ENCODE data around the gene SLFN5. TPM values are rescaled to one million over a fixed set of nuclear protein-coding genes. Genes with fewer than 3 reads are reported as not detected.
"Not testable (repeated sequence)": the region's sequence is repeated elsewhere in the genome, so short reads cannot be mapped to it uniquely, and the experiment has no call there.

SLFN5 gene
- total RNA-seq (2014; rRNA removed; shearing (Covaris generic)): 52.8 and 79.4 TPM in 2 replicates

DNA sequence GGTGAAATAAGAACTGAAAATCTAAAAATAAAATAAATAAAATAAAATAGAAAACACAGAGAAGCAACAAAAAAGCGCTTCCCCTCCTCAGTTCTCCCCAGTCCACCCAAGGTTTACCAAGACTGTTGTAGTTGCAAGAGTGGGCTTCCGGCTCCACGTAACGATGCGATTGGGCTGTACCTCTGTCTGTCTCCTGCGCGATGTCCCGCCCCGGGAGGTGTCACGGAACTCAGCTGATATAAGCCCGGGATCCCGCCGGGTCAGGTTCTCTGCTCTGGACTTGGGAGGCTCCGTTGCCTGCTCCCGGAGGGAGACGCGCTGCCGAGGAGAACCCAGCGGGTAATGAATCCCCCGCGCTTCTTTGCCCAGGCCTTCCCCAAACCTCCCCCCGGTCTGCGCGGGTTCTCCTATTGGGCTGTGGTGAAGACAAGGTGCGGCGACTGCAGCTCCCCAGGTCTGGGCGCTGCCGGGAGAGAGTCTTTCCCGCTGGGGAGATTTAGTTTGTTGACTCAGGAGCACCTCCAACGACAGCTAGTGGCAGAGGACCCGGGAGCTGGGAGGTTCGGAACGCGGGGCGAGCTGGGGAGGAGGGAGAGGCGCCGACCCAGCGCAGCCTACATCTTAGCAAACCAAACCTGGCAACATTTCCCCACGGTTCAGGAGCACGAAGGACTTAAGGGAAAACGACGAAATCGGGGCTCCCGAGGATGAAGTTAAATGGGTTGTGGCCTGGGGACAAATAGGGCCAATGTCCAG, at the start of gene SLFN5:
TSS of gene SLFN5 (plus strand) at position 268 of the 756 bp plus-strand sequence. CDS start 15,619 bp downstream, outside the sequence.
- DNase-seq (ENCODE audit: low read depth): peak; percentile 87

DNA sequence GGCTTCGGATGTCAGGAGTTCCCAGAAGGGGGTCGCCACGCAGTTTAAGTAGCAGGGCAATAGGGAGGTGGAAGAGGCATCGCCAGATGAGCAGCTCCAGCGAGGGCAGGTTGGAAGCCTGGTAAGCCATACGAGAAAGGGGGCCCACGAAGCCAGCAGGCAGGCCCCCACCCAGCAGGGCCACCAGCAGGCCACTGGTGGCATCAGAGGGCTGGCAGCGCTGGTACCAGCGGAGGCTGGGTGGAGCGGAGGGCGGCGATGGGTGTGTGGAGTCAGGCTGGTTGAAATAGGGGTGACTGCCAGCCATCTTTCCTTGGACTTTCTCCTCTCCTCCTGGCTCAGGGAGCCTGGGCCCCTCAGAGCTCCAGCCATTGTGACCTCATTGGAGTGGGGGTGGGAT, 48.9 kb upstream of the SLFN5 start, which contains the start of gene SLC35G3:
TSS of gene SLC35G3 (minus strand) at position 393 of the 400 bp plus-strand sequence. CDS start at position 307, 86 bp downstream.
- not testable (repeated sequence) for DNase-seq (ENCODE audit: low read depth)

DNA sequence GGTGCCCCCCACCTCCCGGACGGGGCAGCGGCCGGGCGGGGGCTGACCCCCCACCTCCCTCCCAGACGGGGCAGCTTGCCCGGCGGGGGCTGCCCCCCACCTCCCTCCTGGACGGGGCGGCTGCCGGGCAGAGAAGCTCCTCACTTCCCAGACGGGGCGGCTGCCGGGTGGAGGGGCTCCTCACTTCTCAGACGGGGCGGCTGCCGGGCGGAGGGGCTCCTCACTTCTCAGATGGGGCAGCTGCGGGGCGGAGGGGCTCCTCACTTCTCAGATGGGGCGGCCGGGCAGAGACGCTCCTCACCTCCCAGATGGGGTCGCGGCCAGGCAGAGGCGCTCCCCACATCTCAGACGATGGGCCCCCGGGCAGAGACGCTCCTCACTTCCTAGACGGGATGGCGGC, 47.8 kb upstream of the SLFN5 start:
- not testable (repeated sequence) for DNase-seq (ENCODE audit: low read depth)

DNA sequence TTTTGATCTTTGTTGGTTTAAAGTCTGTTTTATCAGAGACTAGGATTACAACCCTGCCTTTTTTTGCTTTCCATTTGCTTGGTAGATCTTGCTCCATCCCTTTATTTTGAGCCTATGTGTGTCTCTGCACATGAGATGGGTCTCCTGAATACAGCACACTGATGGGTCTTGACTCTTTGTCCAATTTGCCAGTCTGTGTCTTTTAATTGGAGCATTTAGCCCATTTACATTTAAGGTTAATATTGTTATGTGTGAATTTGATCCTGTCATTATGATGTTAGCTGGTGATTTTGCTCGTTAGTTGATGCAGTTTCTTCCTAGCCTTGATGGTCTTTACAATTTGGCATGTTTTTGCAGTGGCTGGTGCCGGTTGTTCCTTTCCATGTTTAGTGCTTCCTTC, 40.3 kb upstream of the SLFN5 start:
- DNase-seq (ENCODE audit: low read depth): not testable (repeated sequence)

DNA sequence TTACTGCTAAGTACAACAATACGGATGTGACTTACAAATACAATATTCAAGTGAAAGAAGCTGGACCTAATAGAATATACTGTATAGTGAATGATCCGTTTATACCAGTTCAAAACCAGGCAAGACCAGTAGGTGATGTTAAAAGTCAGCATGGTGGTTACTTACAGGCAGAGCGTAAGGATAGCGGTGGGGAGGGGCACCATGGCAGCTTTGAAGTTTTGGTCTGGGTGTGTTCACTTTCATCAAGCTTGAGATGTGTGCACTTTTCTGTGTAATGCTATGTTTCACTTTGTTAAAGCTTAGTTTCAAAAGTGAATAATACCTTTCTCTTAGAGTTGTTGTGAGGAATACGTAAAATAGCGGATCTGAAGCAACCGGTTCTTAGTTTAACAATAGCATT, 32.1 kb upstream of the SLFN5 start:
- no peak for DNase-seq (ENCODE audit: low read depth)

DNA sequence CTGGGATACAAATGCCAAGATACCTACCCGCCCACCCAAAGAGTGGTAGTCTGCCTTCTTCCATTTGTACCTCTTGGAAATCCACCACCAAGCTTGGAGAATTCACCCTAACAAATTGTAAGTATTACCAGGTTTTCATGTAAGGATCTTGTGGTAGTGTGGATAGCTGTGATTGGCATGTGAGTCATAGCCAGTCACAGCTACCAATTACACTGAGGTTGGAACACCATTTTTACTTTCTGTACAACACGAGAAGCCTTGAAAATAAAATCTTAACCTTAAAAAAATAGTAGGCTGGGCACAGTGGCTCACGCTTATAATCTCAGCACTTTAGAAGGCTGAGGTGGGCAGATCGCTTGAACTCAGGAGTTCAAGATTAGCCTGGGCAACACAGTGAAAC, 30.2 kb upstream of the SLFN5 start:
- peak; percentile 32 for DNase-seq (ENCODE audit: low read depth)

DNA sequence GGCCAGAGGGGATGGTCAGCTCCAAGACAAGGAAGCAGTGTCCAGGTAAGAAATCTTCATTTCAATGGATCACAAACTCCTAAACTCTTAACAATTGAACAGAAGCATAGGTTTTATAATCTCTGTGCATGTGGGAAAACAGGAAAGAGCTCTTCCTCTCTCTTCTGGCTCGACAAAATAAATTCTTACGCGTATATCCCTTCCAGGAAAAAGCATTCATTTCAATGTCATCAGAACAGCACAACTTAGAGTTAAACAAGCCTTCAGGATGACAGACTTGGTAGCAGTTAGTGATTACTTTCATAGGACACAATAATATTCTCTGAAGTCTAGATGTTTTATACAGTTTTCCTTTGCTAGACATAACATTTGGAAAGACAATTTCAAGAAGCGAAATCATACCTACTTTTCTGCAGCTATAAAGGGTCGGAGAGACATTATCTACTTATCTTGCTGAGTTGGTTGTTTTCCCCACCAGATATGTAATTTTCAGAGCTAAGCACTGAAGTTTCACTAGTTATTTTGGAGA, 29.4 kb upstream of the SLFN5 start:
- no peak for DNase-seq (ENCODE audit: low read depth)

DNA sequence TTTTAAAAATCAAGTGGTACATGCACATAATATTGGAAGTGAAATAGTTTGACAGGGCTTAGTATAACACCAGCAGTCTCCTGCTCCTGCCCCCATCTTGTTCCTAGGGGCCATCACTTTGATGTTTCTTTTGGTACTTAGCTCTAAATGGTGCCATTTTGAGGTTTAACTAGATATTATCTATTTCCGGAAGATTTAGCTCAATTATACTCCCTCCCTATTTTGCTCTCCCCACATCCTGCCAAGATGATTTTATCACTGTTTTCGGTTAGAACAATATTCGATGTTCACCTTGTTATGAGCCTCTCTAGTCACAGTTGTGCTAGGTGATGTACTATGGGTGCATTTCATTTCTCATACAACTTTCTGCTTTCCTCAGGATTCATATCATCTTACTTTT, 28.7 kb upstream of the SLFN5 start:
- DNase-seq (ENCODE audit: low read depth): peak; percentile 22

DNA sequence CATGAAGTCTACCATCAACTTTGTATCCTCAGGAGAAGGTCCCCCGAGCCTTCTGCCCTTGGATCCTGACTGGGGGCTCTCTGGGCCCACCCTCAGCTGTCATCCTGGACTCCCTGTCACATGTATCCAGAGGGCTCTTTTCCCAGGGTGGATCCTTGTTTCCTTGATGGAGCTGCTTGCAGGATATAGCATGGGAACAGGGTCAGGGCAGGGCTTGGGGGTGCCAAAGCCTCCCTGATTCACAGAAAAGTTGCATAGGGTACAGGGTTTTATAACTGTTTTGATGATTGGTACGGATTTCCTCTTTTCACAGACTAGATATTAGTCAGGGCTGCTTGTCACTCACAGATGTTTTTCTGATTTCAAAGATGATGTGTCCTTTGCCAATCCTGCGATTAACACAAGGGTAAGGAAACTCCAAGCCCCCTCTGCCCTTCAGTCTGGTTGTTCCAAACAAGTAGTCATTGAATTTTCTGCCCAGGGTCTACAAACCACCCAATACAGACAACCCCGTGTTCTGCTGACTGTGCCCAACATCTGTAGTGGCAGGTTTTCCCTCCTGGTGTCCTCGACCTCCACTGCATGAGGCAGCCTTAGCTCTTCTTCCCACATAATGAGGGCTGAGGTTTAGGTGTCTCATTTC, 28.1 kb upstream of the SLFN5 start:
- no peak for DNase-seq (ENCODE audit: low read depth)

DNA sequence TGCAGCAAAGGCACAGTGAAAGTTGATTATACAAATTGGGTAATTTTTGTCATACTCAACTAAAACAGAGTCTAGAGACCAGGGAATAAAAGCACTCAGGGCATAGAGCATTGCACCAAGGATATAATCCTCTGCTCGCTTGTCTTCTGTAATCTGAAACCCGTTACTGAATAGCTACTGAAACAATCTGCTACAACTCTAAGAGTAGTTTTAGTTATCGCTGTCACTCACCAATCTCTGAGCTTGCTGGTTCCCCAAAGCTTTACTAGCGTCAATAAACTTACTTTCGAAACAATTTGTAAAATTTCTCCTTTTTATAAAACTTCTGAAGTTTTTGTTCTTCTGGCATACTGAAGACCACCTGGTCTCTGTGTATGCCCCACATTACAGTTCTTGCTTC, 25.8 kb upstream of the SLFN5 start:
- no peak for DNase-seq (ENCODE audit: low read depth)

DNA sequence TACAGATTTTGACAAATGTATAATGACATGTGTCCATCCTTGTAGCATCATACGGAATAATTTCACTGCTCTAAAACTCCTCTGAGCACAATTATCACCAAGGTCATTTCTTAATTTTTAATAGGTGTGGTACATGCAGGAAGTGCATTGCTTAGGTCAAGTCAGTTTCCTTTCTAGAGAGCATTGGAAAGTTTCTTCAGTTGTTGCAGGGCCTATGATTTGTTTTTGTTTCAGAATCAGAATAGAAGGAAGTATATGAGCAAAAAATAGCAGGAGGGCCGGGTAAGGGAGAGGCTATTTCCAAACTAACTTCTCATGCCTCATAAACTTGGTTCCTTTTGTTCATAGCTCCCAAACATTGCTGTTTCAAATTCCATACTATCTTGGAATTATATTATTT, 24.0 kb upstream of the SLFN5 start:
- DNase-seq (ENCODE audit: low read depth): no peak

DNA sequence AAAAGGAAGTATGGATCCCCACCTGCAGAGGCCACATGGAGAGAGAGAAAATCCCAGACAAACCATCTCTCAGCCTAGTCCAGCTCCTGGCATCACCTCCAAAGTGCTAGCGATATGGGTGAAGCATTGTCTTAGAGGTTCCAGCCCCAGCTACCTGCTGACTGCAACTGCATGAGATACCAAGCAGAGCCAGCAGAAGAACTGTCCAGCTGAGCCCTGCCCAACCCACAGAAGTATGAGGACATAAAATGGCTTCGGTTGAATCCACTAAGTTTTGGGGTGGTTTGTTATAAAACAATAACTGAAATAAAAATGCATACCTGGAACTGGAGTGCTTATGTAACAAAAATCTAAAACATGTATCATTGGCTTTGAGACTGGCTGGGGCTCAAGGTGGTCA, 20.4 kb upstream of the SLFN5 start:
- DNase-seq (ENCODE audit: low read depth): no peak

DNA sequence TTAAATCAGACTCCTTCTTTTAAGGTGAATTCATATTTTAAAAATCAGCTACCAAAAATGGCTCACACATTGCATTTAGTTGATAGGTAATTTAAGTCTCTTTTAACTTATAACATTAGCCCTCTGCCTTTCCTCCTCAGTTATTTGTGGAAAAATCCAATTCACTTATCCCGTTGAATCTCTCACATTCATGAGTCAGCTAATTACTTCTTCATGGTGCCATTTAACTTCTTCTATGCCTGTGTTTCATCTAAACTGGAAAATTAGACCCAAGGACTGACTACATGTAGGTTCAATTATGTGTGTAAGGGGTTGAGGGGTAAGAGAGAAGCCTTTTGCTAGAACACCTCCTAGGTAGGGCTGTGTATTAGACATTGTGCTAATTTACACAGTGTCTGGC, 18.4 kb upstream of the SLFN5 start:
- DNase-seq (ENCODE audit: low read depth): no peak

DNA sequence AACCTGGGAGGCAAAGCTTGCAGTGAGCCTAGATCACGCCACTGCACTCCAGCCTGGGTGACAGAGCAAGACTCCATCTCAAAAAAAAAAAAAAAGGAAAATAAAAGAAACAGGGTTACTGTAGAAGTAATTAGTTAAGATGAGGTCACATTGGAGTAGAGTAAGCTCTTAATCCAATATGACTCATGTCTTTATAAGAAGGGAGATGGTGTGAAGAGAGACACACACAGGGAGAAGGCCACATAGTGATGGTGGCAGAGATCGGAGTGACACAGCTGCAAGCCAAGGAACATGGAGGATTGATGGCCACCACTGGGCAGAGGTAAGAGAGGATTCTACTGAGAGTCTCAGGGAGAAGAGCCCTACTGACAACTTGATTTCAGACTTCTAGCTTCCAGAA, 15.3 kb upstream of the SLFN5 start:
- DNase-seq (ENCODE audit: low read depth): no peak

DNA sequence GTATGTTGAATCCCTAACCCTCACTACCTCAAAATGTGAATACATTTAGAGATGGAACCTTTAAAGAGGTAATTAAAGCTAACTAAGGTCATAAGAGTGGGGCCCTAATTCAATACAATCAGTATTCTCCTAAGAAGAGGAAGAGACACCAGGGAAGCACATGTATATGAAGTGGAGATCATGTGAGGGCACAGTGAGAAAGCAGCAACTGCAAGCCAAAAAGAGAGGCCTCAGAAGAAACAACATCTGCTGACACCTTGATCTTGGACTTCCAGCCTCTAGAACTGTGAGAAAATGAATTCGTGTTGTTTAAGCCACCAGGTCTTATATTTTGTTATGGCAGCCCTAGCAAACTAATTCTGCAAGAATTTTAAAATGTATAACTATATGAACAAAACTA, 13.2 kb upstream of the SLFN5 start:
- no peak for DNase-seq (ENCODE audit: low read depth)

DNA sequence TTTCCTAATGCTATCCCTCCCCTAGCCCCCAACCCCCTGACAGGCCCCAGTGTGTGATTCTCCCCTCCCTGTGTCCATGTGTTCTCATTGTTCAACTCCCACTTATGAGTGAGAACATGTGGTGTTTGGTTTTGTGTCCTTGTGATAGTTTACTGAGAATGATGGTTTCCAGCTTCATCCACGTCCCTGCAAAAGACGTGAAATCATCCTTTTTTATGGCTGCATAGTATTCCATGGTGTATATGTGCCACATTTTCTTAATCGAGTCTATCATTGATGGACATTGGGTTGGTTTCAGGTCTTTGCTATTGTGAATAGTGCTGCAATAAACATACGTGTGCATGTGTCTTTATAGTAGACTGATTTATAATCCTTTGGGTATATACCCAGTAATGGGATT, 8.6 kb upstream of the SLFN5 start:
- not testable (repeated sequence) for DNase-seq (ENCODE audit: low read depth)

DNA sequence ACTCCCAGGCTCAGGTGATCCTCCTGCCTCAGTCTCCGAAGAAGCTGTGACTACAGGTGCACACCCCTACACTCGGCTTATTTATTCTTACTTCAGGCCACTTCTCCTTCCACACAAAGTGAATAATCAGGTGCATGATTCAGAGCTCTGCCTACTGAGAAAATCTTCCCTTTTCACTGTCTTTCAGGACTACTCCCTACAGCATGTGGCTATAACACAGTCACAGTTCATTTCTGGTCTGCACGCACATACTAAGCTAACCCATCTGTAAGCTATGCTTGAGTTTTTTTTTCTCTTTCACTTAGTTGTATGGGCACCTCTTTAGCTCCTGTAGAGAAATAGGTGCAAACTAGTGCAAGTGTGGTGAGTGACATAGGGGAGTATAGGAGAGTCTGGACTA, 7.6 kb upstream of the SLFN5 start:
- DNase-seq (ENCODE audit: low read depth): no peak

DNA sequence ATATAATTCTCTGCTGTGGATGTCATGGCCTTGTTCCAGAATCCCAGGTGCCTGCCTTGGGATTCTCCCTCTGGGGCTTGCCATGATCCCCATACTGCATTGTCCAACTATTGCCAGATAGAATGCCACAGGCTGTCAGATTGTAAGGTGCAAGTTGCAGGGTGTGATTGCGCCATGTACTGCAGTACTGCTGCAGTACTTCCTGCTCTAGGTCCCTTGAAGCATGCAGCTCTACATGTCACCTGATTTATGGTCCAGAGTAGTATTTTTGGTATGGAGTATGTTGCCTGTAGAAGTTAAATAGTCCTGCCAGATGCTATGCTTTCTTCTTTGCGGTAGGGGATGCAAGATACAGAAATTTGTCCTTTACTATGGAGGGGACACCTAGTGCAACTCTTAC, 7.0 kb upstream of the SLFN5 start:
- no peak for DNase-seq (ENCODE audit: low read depth)

DNA sequence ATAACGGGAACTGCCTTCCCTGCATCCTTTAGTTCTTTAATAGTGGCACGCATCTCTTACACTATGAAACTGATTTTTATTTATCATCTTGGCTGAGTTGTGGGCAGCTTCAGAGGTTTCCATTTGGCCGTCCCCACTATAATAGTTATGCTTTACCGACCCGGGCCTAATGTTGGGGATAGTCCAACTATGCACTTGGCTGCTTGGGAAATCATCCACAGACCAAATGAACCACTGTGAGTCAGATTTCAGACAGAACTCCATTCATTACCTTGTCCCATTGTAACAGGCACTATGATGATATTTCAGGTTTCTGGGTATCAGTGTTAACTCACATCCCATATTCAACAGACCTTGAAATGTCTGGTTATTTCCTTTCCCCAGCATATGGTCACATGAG, 6.1 kb upstream of the SLFN5 start:
- peak; percentile 27 for DNase-seq (ENCODE audit: low read depth)

DNA sequence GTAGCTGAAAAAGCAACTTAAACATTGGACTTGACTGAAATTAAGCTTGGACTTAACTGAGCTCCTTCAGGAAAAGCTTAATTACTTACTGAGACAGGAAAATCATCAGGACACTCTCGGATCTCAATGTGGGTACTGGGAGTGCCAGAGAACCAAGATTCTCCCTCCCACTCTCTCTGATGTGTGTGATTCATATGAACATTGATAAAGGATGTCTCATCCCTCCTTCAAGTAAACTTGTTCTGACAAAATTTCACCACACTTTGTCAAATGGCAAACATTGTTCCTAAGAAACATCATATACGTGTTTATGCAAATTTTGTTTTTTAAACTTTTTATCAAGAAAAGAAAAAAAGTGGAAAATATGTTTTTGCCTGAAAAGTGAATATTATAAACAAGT, 4.1 kb upstream of the SLFN5 start:
- DNase-seq (ENCODE audit: low read depth): peak; percentile 68

DNA sequence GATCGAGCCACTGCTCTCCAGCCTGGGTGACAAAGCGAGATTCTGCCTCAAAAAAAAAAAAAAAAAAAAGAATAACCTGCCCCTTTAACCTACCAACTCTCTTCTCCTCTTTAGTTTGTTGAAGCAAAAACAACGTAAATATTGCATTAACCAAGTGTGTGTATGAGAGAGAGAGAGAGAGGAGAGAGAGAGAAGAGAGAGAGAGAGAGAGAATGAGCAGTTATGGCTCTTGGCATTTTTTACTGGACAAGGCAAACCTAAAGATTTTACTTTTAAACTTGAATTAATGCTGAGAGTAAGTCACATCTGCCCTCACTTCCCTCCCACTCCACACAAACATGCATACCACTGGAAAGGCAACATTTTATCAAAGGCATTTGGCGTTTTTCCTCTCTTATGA, 3.0 kb upstream of the SLFN5 start:
- DNase-seq (ENCODE audit: low read depth): no peak

DNA sequence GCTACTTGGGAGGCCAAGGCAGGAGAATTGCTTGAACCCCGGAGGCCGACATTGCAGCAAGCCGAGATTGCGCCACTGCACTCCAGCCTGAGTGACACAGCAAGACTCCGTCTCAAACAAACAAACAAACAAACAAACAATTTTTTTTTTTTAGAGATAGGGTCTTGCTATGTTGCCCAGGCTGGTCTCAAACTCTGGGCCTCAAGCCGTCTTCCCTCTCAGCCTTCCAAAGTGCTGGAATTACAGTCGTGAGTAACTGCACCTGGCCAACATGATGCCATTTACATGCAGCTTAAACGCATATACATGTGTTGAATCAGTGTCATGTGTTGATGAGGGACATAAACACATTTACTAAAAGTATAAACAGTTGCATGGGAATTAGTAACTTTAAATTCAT, 2.0 kb upstream of the SLFN5 start:
- DNase-seq (ENCODE audit: low read depth): no peak

DNA sequence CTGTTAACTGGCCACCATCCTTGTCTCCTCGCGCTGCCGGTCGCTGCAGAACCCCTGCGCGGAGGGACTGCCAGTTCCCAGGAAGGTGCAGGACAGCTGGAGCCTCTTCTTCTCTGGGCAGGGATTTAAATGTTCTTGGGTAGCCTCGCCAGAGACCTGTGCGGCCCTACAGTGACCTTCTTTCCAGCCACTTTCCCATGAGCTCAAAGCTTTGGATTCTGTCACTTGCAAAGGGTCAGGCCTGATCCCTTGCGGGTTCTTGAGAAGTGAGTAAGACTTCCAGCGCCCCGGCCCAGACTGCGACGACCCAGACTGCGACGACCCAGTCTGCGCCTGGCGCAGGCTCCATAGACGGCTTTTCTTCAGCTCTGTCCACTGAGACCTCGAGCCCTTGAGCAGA, 1.4 kb upstream of the SLFN5 start:
- DNase-seq (ENCODE audit: low read depth): no peak

Data from M059J (cell line).